BE2C (cell line): ENCODE data around the gene WDR55.
A peak's percentile ranks its signal among the peaks of the same experiment; 100 is the strongest.

ENCODE experiments used
- DNase-seq: peaks from one replicate; pipeline ENCODE4 v3.0.0-alpha.2; 2020
- H3K27me3 ChIP-seq: fragments of 250-450 bp; sonication (Bioruptor Pico); 2 replicates; pipeline ENCODE4 v1.5.1; 2020; ENCODE audit warnings: mild to moderate bottlenecking
- H3K36me3 ChIP-seq: fragments of 250-450 bp; sonication (Bioruptor Pico); 2 replicates; pipeline ENCODE4 v1.5.1; 2020; ENCODE audit warnings: mild to moderate bottlenecking
- H3K4me1 ChIP-seq: fragments of 250-450 bp; sonication (Bioruptor Pico); 2 replicates; pipeline ENCODE4 v1.5.1; 2020
- H3K4me3 ChIP-seq: 2 replicates; pipeline ENCODE4 v1.5.1; 2011; ENCODE audit warnings: low read depth, low read length
- H3K9me3 ChIP-seq: fragments of 250-450 bp; sonication (Bioruptor Pico); 2 replicates; pipeline ENCODE4 v1.5.1; 2020
- TF ChIP-seq, protein P1 (sequence below): IDR thresholded peaks from 2 replicates; pipeline ENCODE4 v1.5.1; 2012; ENCODE audit warnings: mild to moderate bottlenecking, low read depth, low read length

WDR55 gene

DNA sequence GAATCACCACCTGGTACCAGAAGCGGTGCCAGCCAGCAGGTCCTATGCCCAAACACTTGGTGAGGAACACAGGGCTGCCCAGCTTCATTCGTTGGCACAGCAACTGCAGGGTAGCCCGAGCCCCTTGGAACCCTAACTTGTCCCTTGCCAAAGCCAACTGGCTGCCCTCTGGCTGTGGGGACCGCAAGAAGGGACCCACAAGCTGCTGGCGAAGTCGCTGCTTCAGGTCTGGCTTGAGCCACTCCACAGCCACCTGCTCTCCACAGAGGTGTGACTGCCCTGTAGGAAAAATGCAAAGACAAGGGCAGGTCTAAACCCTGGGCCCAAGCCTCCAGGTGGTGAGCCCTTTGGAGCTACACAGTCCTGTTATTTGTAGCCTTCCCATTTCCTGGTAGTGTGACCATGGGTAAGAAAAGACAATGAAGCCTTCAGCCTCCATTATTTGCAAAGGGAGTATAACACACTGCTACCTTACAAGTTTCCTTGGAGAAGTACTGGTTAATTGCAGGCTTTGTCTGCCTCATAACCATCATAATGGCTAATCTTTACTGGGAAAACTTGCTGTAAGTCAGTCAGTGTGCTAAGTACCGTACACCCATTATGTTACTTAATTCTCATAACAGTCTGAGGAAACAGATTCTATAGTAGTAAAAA is 6.9 kb downstream of the WDR55 start:
- Histone ChIP-seq H3K27me3 (no peaks in the 10 kb centered on the region), H3K4me3 (no peak overlapping the region), H3K9me3 (no peaks in the 10 kb centered on the region), H3K36me3 (peaks cover 68% of the 10 kb centered on the region), H3K4me1 (no peaks in the 10 kb centered on the region)
- TF ChIP-seq, protein P1, sequence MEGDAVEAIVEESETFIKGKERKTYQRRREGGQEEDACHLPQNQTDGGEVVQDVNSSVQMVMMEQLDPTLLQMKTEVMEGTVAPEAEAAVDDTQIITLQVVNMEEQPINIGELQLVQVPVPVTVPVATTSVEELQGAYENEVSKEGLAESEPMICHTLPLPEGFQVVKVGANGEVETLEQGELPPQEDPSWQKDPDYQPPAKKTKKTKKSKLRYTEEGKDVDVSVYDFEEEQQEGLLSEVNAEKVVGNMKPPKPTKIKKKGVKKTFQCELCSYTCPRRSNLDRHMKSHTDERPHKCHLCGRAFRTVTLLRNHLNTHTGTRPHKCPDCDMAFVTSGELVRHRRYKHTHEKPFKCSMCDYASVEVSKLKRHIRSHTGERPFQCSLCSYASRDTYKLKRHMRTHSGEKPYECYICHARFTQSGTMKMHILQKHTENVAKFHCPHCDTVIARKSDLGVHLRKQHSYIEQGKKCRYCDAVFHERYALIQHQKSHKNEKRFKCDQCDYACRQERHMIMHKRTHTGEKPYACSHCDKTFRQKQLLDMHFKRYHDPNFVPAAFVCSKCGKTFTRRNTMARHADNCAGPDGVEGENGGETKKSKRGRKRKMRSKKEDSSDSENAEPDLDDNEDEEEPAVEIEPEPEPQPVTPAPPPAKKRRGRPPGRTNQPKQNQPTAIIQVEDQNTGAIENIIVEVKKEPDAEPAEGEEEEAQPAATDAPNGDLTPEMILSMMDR = no peak
- no peak for DNase-seq

- Histone ChIP-seq H3K36me3 (peaks cover 76% of the 10 kb centered on the region), H3K9me3 (no peaks in the 10 kb centered on the region), H3K27me3 (no peaks in the 10 kb centered on the region), H3K4me1 (no peaks in the 10 kb centered on the region), H3K4me3 (no peak overlapping the region)
- TF ChIP-seq, protein P1 = no peak
- DNase-seq = peak; percentile 29
Observed at GRCh38 chr5:140672455-140673186, 7.9 kb downstream of the WDR55 start.

- Histone ChIP-seq H3K36me3 (peaks cover 77% of the 10 kb centered on the region), H3K9me3 (no peaks in the 10 kb centered on the region), H3K27me3 (no peaks in the 10 kb centered on the region), H3K4me1 (no peaks in the 10 kb centered on the region), H3K4me3 (no peak within 1 kb of the TSS)
- DNase-seq = no peak
- TF ChIP-seq, protein P1 = no peak
Observed at GRCh38 chr5:140673187-140673976, 8.7 kb downstream of the WDR55 start, which contains the start of gene DND1. TSS of gene DND1 (minus strand) at chr5:140673576. CDS start at chr5:140673542, 34 bp downstream.

DNA sequence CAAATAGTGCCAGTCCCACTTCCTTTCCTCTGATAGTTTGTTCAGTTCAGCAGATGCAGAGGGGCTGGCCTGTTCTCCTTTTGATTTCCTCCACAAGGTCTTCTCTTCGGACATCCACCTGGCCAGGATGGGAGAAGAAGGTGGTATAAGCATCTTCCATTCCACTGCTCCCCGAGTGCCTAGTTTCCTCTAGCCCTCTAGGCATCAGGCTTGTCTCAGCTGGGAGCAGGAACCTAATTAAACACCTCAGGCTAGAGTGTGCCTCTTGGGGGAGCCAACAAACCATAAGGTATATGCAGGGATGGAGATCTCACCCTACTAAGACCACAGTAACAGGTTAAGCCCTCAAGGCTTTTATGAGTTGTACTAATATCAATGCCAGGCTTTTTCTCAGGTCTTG is 9.5 kb downstream of the WDR55 start:
- TF ChIP-seq, protein P1 = no peak
- H3K4me3 ChIP-seq = no peak overlapping the region
- no peaks in the 10 kb centered on the region for H3K27me3 ChIP-seq
- H3K4me1 ChIP-seq = no peaks in the 10 kb centered on the region
- DNase-seq = no peak
- peaks cover 76% of the 10 kb centered on the region for H3K36me3 ChIP-seq
- H3K9me3 ChIP-seq = no peaks in the 10 kb centered on the region

DNA sequence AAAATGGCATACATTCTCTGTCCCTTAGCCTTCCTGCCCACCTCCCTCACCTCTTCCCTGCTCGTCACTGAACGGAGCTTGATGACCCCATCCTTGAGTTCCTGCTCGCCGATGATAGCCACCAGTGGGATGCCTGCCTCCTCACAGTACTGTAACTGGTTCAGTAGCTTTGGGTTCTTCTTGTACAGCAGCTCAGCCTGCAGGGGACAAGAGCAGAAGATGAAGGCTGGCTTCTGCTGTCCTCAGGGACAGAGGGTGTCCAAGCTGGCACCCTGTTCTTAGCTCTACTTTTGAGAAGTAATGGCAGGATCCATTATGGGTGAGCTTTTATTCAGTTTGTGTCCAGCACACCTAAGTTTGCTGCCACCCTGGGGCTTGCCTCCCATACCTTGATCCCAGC is 9.9 kb downstream of the WDR55 start:
- Histone ChIP-seq H3K9me3 (no peaks in the 10 kb centered on the region), H3K4me1 (no peaks in the 10 kb centered on the region), H3K4me3 (no peak overlapping the region), H3K27me3 (no peaks in the 10 kb centered on the region), H3K36me3 (peaks cover 76% of the 10 kb centered on the region)
- TF ChIP-seq, protein P1 = no peak
- DNase-seq = no peak

- Histone ChIP-seq H3K36me3 (peaks cover 70% of the 10 kb centered on the region), H3K9me3 (no peaks in the 10 kb centered on the region), H3K4me1 (no peaks in the 10 kb centered on the region), H3K4me3 (no peak overlapping the region), H3K27me3 (no peaks in the 10 kb centered on the region)
- no peak for DNase-seq
- TF ChIP-seq, protein P1 = no peak
Observed at GRCh38 chr5:140677947-140678346, 13.2 kb downstream of the WDR55 start.
